ENCODE results near the gene APOBEC4.
"Not testable (repeated sequence)": the region's sequence is repeated elsewhere in the genome, so short reads cannot be mapped to it uniquely, and the experiment has no call there.

Gene APOBEC4

GRCh38 chr1:183652547-183653461 lies at the start of gene APOBEC4:
Gene APOBEC4, minus strand, starts transcription at chr1:183653316. Its CDS starts 4,535 bp downstream, at chr1:183648781.
- DNase-seq = no peak

GRCh38 chr1:183702813-183703198 lies 49.7 kb upstream of the APOBEC4 start:
- no peak for DNase-seq

GRCh38 chr1:183702087-183702812 lies 49.1 kb upstream of the APOBEC4 start:
- no peak for DNase-seq

GRCh38 chr1:183699616-183700160 lies 46.6 kb upstream of the APOBEC4 start:
- no peak for DNase-seq

- no peak for DNase-seq
Measured at GRCh38 chr1:183697814-183698590, 44.9 kb upstream of the APOBEC4 start.

- no peak for DNase-seq
Measured at GRCh38 chr1:183696981-183697380, 43.9 kb upstream of the APOBEC4 start.

- DNase-seq = no peak
Measured at GRCh38 chr1:183694755-183695154, 41.6 kb upstream of the APOBEC4 start.

GRCh38 chr1:183694066-183694465 lies 41.0 kb upstream of the APOBEC4 start:
- no peak for DNase-seq

- no peak for DNase-seq
Measured at GRCh38 chr1:183693521-183693920, 40.4 kb upstream of the APOBEC4 start.

GRCh38 chr1:183689762-183690204 lies 36.7 kb upstream of the APOBEC4 start:
- DNase-seq = no peak

GRCh38 chr1:183688341-183689060 lies 35.4 kb upstream of the APOBEC4 start:
- no peak for DNase-seq

- DNase-seq = no peak
Measured at GRCh38 chr1:183687546-183688304, 34.6 kb upstream of the APOBEC4 start.

GRCh38 chr1:183686229-183686628 lies 33.1 kb upstream of the APOBEC4 start:
- no peak for DNase-seq

GRCh38 chr1:183685112-183685713 lies 32.1 kb upstream of the APOBEC4 start:
- no peak for DNase-seq

- DNase-seq = not testable (repeated sequence)
Measured at GRCh38 chr1:183679363-183679762, 26.2 kb upstream of the APOBEC4 start.

- no peak for DNase-seq
Measured at GRCh38 chr1:183678819-183679218, 25.7 kb upstream of the APOBEC4 start.

- no peak for DNase-seq
Measured at GRCh38 chr1:183676586-183677189, 23.6 kb upstream of the APOBEC4 start.

GRCh38 chr1:183675883-183676585 lies 22.9 kb upstream of the APOBEC4 start:
- DNase-seq = no peak

- DNase-seq = no peak
Measured at GRCh38 chr1:183675381-183675780, 22.3 kb upstream of the APOBEC4 start.

GRCh38 chr1:183674886-183675285 lies 21.8 kb upstream of the APOBEC4 start:
- DNase-seq = no peak

Measured in activated naive CD4-positive, alpha-beta T cell (primary cell).